Anterior cingulate cortex (tissue), 58 donors: ENCODE measurements around the gene SVIL.
"Not testable (repeated sequence)": the region's sequence is repeated elsewhere in the genome, so short reads cannot be mapped to it uniquely, and the experiment has no call there.

Experiments used
- DNase-seq, 58 donors: peaks; one replicate each; lab custom pipeline; 2025; lab: John Stamatoyannopoulos, UW

SVIL gene

GRCh38 chr10:29443745-29444523, 190.8 kb downstream of the SVIL start:
- no peak for DNase-seq

DNA sequence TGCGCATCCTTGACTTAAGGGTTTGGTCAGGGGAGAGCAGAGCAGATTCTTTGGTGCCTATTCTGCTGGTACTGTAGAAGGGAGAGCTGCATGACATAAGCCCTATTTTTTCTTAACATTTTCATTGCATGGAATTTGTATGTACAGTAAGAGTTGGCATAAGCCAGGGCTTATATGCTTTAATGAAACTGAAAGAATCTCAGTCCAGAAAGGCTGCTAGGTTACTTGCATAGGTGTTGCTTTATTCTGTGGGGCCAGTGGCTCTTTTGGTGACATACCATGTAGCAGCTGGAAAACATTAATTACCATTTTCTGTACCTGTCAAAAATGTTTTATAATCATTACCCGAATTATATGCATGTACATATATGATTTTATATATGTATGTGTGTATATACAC, 193.8 kb downstream of the SVIL start:
- DNase-seq: no peak

DNA sequence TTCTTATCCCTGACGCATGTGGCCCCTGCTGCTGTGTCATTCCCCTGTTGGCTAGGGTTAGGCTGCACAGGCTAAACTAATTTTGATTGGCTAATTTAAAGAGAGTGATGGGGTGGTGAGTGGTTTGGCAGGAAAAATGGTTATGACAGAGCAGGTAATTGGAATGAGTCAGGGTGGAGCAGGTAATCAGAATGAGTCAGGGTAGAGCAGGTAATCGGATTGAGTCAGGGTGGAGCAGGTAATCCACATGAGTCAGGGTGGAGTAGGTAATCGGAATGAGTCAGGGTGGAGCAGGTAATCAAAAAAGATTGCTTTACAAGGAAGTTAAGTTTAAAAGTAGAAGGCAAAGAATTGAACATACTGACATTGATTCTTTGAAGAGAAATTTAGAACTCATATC, 195.8 kb downstream of the SVIL start:
- DNase-seq: not testable (repeated sequence)

DNA sequence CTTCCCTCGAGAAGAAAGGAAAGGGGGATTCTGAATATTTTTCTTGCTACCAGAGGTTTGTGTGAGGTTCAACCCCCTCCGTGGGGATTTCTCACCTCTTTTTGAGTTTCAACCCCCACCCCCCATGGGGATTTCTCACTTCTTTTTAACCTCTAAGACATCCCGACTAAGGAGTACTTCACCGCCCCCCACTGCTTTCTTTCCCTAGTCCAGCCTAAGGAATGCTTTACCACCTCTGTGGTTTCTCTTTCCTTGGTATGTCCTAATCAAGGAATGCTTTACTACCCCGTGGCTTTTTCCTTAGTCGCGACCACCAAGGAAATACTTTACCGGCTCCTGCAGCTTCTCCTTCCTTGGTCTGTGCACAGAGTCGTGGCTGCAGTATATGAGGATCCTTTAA, 196.5 kb downstream of the SVIL start:
- DNase-seq: no peak

DNA sequence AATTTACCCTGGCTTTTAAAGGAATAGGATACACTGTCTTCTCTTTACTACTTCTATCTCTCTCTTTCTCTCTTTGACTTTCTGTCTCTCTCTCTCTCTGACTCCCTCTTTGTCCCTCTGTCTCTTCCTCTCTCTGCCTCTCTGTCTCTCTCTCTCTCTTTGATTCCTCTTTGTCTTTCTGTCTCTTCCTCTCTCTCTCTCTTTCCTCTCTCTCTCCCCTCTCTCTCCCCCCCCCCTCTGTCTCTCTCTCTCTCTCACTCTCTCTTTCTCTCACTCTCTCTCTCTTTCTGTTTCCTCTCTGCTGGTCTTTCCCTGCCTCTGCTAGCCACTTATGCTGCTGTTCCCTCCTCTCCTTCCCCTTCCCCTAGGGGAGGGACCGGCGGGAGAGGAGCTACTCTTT, 196.9 kb downstream of the SVIL start:
- DNase-seq: no peak

GRCh38 chr10:29435809-29436501, 198.8 kb downstream of the SVIL start:
- DNase-seq: no peak

DNA sequence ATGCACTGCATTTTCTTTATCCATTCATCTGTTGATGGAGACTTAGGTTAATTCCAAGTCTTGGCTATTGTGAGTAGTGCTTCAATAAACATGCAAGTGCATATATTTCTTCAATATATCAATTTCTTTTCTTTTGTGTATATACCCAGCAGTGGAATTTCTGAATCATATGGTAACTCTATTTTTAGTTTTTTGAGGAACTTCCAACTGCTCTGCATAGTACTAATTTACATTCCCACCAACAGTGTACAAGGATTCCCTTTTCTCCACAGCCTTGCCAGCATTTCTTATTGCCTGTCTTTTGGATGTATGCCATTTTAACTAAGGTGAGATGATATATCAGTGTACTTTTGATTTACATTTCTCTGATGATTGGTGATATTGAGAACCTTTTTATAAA, 200.7 kb downstream of the SVIL start:
- DNase-seq: no peak

DNA sequence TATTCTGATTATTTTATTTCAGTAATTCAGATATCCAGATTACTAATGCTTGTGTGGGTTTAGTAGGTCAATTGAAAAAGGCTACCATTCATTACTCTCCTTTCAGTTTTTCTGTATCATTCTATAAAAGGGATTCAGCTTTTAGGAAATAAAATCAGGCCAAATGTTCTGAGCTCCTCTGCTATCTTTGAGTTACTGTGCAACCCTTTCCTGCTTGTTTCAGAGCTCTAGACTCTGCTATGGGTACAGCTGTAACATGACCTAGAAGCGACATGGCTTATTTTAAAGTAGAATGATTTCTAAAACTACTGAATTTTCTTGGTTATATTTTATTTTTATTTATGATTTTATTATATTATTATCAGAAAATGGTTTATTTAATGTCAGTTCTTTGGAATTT, 203.1 kb downstream of the SVIL start:
- DNase-seq: no peak

GRCh38 chr10:29430101-29430500, 204.7 kb downstream of the SVIL start:
- DNase-seq: no peak

GRCh38 chr10:29428486-29428885, 206.3 kb downstream of the SVIL start:
- DNase-seq: peak in 1 of 58 donors; percentile 48

DNA sequence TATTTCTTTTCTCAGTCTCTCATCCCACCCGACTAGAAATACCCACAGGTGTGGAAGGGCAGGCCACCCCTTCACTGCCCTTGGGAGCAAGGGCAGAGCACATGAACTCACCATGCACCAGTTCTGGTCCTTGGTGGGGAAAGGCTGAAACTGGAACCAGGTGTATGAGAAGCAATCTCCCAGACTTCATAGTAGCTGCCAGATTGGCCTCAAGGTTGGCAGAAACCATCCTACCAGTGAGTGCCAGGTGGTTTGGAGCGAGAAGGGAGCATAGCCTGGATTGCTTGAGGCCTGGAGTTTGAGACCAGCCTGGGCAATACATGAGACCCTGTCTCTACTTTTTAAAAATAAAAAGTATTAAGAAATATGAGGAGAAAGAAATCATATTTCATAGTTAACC, 207.1 kb downstream of the SVIL start:
- no peak for DNase-seq

GRCh38 chr10:29426420-29426819, 208.4 kb downstream of the SVIL start:
- DNase-seq: no peak

DNA sequence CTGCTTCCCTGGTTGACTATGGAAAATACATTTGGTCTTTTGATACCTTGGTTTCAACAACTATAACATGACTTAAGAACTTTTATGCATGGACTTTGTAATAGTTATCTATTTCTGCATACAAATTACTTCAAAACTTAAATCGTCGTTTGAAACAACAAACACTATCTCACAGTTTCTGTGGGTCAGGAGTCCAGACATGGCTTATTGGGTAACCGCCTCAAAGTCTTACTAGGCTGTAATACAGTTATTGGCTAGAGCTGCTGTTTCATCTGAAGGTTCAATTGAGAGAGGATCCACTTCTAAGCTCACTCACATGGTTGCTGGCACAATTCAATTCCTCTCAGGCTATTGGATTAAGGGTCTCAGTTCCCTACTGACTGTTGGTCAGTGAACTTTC, 210.8 kb downstream of the SVIL start:
- DNase-seq: no peak

DNA sequence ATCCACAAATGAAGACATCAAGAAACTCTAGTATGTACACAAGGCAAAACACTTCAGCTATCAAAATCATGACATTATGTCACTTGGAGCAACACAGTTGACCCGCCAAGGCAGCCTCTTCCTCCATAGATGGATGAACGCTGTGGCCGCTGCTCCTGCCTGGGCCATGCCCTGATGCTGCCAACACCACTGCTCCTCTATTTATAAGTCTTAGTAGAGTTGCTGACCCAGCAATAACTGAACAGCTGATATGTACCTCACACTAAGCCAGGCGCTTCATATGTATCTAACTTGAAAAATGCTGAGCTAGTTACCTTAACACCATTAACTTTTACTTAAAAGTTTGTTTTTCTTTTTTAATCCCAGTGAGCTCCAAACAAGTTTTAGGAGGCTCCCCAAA, 214.0 kb downstream of the SVIL start:
- no peak for DNase-seq

- no peak for DNase-seq
These were observed 217.4 kb downstream of the SVIL start for GRCh38 chr10:29417324-29417723.

DNA sequence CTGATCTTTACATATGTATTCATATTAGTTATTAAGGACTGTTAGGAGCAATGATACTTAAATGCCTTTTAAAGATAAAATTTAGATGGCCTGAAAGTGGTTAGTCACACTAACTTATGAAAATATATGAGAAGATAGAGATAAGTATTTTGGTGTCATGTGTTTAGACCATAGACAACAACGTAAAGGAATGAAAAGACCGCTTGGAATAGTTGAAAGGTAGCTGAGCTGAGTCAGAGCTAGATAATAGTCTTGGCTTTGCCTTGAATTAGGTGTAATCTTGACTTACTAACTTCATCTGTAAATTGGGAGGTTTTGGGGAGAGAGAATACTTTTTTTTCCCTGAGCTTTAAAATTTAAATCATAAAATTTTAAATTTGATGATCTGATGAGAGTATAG, 218.9 kb downstream of the SVIL start:
- DNase-seq: no peak

DNA sequence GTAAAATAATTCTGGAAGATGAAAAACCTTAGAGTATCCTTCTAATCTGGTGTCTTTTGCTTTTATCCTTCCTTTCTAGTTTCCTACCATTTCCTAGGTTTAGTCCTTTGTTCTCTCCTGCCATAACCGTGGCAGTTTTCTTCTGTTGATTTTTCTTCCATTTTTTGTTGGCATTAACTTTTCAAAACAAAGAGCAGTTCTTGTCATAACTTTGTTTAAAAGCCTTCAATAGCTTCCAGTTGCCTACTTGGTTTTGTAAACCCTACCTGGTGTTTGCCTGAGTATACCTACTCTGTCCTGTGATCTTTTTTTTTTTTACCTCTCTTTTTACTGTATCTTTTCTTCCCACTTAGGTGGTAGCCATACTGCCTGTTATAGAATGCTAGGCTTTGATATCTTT, 220.3 kb downstream of the SVIL start:
- DNase-seq: no peak

DNA sequence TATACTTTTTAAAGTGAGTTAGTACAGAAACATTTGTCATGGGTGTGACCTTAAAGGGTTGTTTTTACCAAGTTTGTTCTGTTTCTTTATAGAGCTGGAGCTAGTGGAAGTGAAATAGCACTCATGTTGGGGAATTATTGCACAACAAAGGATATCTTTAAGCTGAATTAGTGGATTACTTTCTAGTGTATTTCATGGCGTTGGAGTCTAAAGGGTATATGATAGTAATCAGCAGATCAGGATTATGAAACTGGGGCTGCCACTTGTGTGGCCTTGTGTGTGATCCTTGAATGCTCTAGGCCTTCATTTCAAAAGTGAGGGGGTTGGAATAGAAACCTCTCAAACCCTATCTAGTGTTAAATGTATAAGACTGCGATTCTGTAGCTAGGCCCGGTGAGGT, 222.3 kb downstream of the SVIL start:
- DNase-seq: no peak

- no peak for DNase-seq
These were observed 223.0 kb downstream of the SVIL start for GRCh38 chr10:29411666-29412315.

- DNase-seq: peak; percentile 6 to 87 (median 69)
These were observed 225.3 kb downstream of the SVIL start for GRCh38 chr10:29409241-29410054.

DNA sequence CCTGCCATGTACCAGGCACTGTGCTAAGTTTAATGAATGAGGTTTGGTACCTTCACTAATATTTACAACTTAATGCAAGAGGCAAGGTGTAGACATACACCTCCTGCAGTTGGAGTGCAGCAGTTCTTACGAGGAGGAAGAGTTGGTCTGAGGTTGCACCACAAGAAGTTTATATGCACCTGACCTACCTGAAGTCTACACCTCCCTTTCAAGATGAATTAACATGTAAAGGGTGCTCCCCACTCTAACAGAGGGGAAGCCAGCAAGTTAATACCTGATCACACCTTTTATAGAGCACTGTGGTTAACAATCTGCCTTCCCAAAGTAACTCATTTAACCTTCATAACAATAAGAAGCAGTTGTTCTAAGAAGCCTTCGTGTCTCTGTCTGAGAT, 225.9 kb downstream of the SVIL start:
- no peak for DNase-seq
